Measurements from ENCODE around the gene AP2A1. TPM values are rescaled to one million over a fixed set of nuclear protein-coding genes. Genes with fewer than 3 reads are reported as not detected.
"Not testable (repeated sequence)": the region's sequence is repeated elsewhere in the genome, so short reads cannot be mapped to it uniquely, and the experiment has no call there.

The AP2A1 gene
- total RNA-seq, 2 donors from 2014 or later, result 43.3 to 51.5 TPM

- DNase-seq, result no peak
- Mint-ChIP-seq H3K27ac (peak overlapping the region; percentile 100), H3K4me3 (no peak overlapping the region), H3K4me1 (peaks cover 34% of the 10 kb centered on the region), H3K36me3 (ENCODE audit: low read depth) (no peaks in the 10 kb centered on the region), H3K27me3 (no peaks in the 10 kb centered on the region)
- no peak for ATAC-seq
- H3K9me3 ChIP-seq (ENCODE audit: control insufficient read depth, low read length, poor library complexity, severe bottlenecking), result no peaks in the 10 kb centered on the region
Observed at GRCh38 chr19:49816590-49816989, 49.8 kb downstream of the AP2A1 start.

- no peaks in the 10 kb centered on the region for H3K27me3 Mint-ChIP-seq
Observed at GRCh38 chr19:49817964-49818648, 51.3 kb downstream of the AP2A1 start, which contains the start of gene MED25. Gene MED25 (plus strand): TSS chr19:49818289. CDS start chr19:49818342, 53 bp downstream.

GRCh38 chr19:49818649-49819370 lies 52.0 kb downstream of the AP2A1 start:
- no peaks in the 10 kb centered on the region for H3K9me3 ChIP-seq (ENCODE audit: control insufficient read depth, low read length, poor library complexity, severe bottlenecking)
- DNase-seq (no peak), ATAC-seq (no peak)
- H3K4me1 Mint-ChIP-seq, result peaks cover 29% of the 10 kb centered on the region
- peak overlapping the region; percentile 99 for H3K4me3 Mint-ChIP-seq
- no peaks in the 10 kb centered on the region for H3K36me3 Mint-ChIP-seq (ENCODE audit: low read depth)
- peak overlapping the region; percentile 100 for H3K27ac Mint-ChIP-seq
- H3K27me3 Mint-ChIP-seq, result no peaks in the 10 kb centered on the region

More at GRCh38 chr19:49817964-49818648, 51.3 kb downstream of the AP2A1 start, which contains the start of gene MED25:
- Mint-ChIP-seq H3K36me3 (ENCODE audit: low read depth) (no peaks in the 10 kb centered on the region), H3K4me1 (peaks cover 28% of the 10 kb centered on the region), H3K4me3 (peak within 1 kb of the TSS; percentile 99), H3K27ac (peak within 1 kb of the TSS; percentile 100)
- ATAC-seq (peak; percentile 59), DNase-seq (peak; percentile 83 to 85 (median 85))
- H3K9me3 ChIP-seq (ENCODE audit: control insufficient read depth, low read length, poor library complexity, severe bottlenecking), result no peaks in the 10 kb centered on the region

- not testable (repeated sequence) for ATAC-seq; H3K9me3 ChIP-seq (ENCODE audit: control insufficient read depth, low read length, poor library complexity, severe bottlenecking); H3K36me3 Mint-ChIP-seq (ENCODE audit: low read depth); DNase-seq; H3K27me3 Mint-ChIP-seq
- Mint-ChIP-seq H3K4me1 (peaks cover 23% of the 10 kb centered on the region), H3K27ac (peak overlapping the region; percentile 100), H3K4me3 (peak overlapping the region; percentile 99)
Observed at GRCh38 chr19:49819452-49820115, 52.8 kb downstream of the AP2A1 start.

GRCh38 chr19:49820125-49820524 lies 53.3 kb downstream of the AP2A1 start:
- no peaks in the 10 kb centered on the region for H3K36me3 Mint-ChIP-seq (ENCODE audit: low read depth)
- H3K9me3 ChIP-seq (ENCODE audit: control insufficient read depth, low read length, poor library complexity, severe bottlenecking), result no peaks in the 10 kb centered on the region
- H3K4me1 Mint-ChIP-seq, result peaks cover 22% of the 10 kb centered on the region
- H3K27ac Mint-ChIP-seq, result peak overlapping the region; percentile 100
- no peak for ATAC-seq
- H3K27me3 Mint-ChIP-seq, result no peaks in the 10 kb centered on the region
- no peak overlapping the region for H3K4me3 Mint-ChIP-seq
- no peak for DNase-seq

GRCh38 chr19:49823472-49823871 lies 56.7 kb downstream of the AP2A1 start:
- Mint-ChIP-seq H3K4me3 (no peak overlapping the region), H3K27ac (no peak overlapping the region)

GRCh38 chr19:49824662-49825061 lies 57.9 kb downstream of the AP2A1 start:
- peaks cover 3% of the 10 kb centered on the region for H3K36me3 Mint-ChIP-seq (ENCODE audit: low read depth)
- H3K4me1 Mint-ChIP-seq, result peaks cover 21% of the 10 kb centered on the region
- H3K9me3 ChIP-seq (ENCODE audit: control insufficient read depth, low read length, poor library complexity, severe bottlenecking), result no peaks in the 10 kb centered on the region
- no peak overlapping the region for H3K4me3 Mint-ChIP-seq
- DNase-seq (no peak), ATAC-seq (no peak)
- H3K27ac Mint-ChIP-seq, result no peak overlapping the region
- no peaks in the 10 kb centered on the region for H3K27me3 Mint-ChIP-seq

More at GRCh38 chr19:49823472-49823871, 56.7 kb downstream of the AP2A1 start:
- H3K27me3 Mint-ChIP-seq, result no peaks in the 10 kb centered on the region
- peaks cover 3% of the 10 kb centered on the region for H3K36me3 Mint-ChIP-seq (ENCODE audit: low read depth)
- H3K4me1 Mint-ChIP-seq, result peaks cover 28% of the 10 kb centered on the region
- H3K9me3 ChIP-seq (ENCODE audit: control insufficient read depth, low read length, poor library complexity, severe bottlenecking), result no peaks in the 10 kb centered on the region
- DNase-seq (no peak), ATAC-seq (no peak)

GRCh38 chr19:49827034-49827433 lies 60.2 kb downstream of the AP2A1 start:
- Mint-ChIP-seq H3K27me3 (no peaks in the 10 kb centered on the region), H3K4me1 (peaks cover 23% of the 10 kb centered on the region), H3K36me3 (ENCODE audit: low read depth) (peaks cover 3% of the 10 kb centered on the region), H3K27ac (no peak overlapping the region), H3K4me3 (no peak overlapping the region)
- no peak for DNase-seq
- ATAC-seq, result no peak
- no peaks in the 10 kb centered on the region for H3K9me3 ChIP-seq (ENCODE audit: control insufficient read depth, low read length, poor library complexity, severe bottlenecking)

GRCh38 chr19:49829200-49829599 lies 62.4 kb downstream of the AP2A1 start:
- Mint-ChIP-seq H3K27me3 (no peaks in the 10 kb centered on the region), H3K27ac (no peak overlapping the region), H3K4me3 (no peak overlapping the region), H3K4me1 (peaks cover 21% of the 10 kb centered on the region), H3K36me3 (ENCODE audit: low read depth) (peaks cover 3% of the 10 kb centered on the region)
- H3K9me3 ChIP-seq (ENCODE audit: control insufficient read depth, low read length, poor library complexity, severe bottlenecking), result no peaks in the 10 kb centered on the region
- ATAC-seq, result no peak
- no peak for DNase-seq

- DNase-seq (no peak), ATAC-seq (no peak)
- no peaks in the 10 kb centered on the region for H3K27me3 Mint-ChIP-seq
Observed at GRCh38 chr19:49829721-49830120, 62.9 kb downstream of the AP2A1 start.

GRCh38 chr19:49830766-49831165 lies 64.0 kb downstream of the AP2A1 start:
- no peaks in the 10 kb centered on the region for H3K9me3 ChIP-seq (ENCODE audit: control insufficient read depth, low read length, poor library complexity, severe bottlenecking)
- Mint-ChIP-seq H3K27me3 (no peaks in the 10 kb centered on the region), H3K36me3 (ENCODE audit: low read depth) (peaks cover 9% of the 10 kb centered on the region), H3K4me1 (peaks cover 23% of the 10 kb centered on the region), H3K4me3 (no peak overlapping the region), H3K27ac (peak overlapping the region; percentile 32)
- DNase-seq (no peak), ATAC-seq (no peak)

More at GRCh38 chr19:49829721-49830120, 62.9 kb downstream of the AP2A1 start:
- Mint-ChIP-seq H3K27ac (no peak overlapping the region), H3K4me1 (peaks cover 23% of the 10 kb centered on the region), H3K4me3 (no peak overlapping the region), H3K36me3 (ENCODE audit: low read depth) (peaks cover 4% of the 10 kb centered on the region)
- H3K9me3 ChIP-seq (ENCODE audit: control insufficient read depth, low read length, poor library complexity, severe bottlenecking), result no peaks in the 10 kb centered on the region

GRCh38 chr19:49831592-49831991 lies 64.8 kb downstream of the AP2A1 start:
- ATAC-seq, result no peak
- DNase-seq, result no peak
- Mint-ChIP-seq H3K4me1 (peaks cover 18% of the 10 kb centered on the region), H3K36me3 (ENCODE audit: low read depth) (peaks cover 7% of the 10 kb centered on the region), H3K27me3 (no peaks in the 10 kb centered on the region), H3K27ac (peak overlapping the region; percentile 32), H3K4me3 (no peak overlapping the region)
- no peaks in the 10 kb centered on the region for H3K9me3 ChIP-seq (ENCODE audit: control insufficient read depth, low read length, poor library complexity, severe bottlenecking)

- ATAC-seq, result no peak
- H3K27ac Mint-ChIP-seq, result no peak overlapping the region
- no peaks in the 10 kb centered on the region for H3K9me3 ChIP-seq (ENCODE audit: control insufficient read depth, low read length, poor library complexity, severe bottlenecking)
- H3K4me3 Mint-ChIP-seq, result no peak overlapping the region
- H3K4me1 Mint-ChIP-seq, result peaks cover 10% of the 10 kb centered on the region
- no peak for DNase-seq
- H3K36me3 Mint-ChIP-seq (ENCODE audit: low read depth), result peaks cover 7% of the 10 kb centered on the region
- H3K27me3 Mint-ChIP-seq, result no peaks in the 10 kb centered on the region
Observed at GRCh38 chr19:49832556-49832955, 65.8 kb downstream of the AP2A1 start.

Data from T-helper 17 cell (primary cell).